Adrenal gland (tissue), 12 donors: ENCODE results near the gene CCDC149. TPM values are rescaled to one million over a fixed set of nuclear protein-coding genes. Genes with fewer than 3 reads are reported as not detected.

Source experiments
- DNase-seq, 7 donors: peaks; one replicate each; pipeline ENCODE4 v3.0.0-alpha.2; 2019 to 2020
- H3K27ac ChIP-seq, 5 donors: fragments of 200-600 bp; sonication (generic) in 4 of 5; 1 replicate in 3 of 5; 2 replicates in 2 of 5; pipeline versions ENCODE4 v1.5.1 to v1.8.0; 2016 to 2020; ENCODE audit warnings: mild to moderate bottlenecking in 1 of 5
- H3K27me3 ChIP-seq: fragments of 200-600 bp; 2 replicates; pipeline ENCODE4 v1.8.0; 2021
- H3K36me3 ChIP-seq, 2 donors: fragments of 200-600 bp; replicated peaks in 1 of 2; 1 replicate in 1 of 2; 2 replicates in 1 of 2; pipeline versions ENCODE4 v1.5.1 to v1.8.0; 2018 to 2022
- H3K4me1 ChIP-seq, 2 donors: fragments of 200-600 bp; replicated peaks in 1 of 2; 1 replicate in 1 of 2; 2 replicates in 1 of 2; pipeline versions ENCODE4 v1.5.1 to v1.8.0; 2018 to 2021
- H3K4me3 ChIP-seq, 4 donors: fragments of 200-600 bp; sonication (generic) in 3 of 4; one replicate each; pipeline ENCODE4 v1.5.1; 2016 to 2018
- H3K9me3 ChIP-seq, 3 donors: fragments of 200-600 bp; sonication (generic) in 1 of 3; replicated peaks in 1 of 3; 1 replicate in 2 of 3; 2 replicates in 1 of 3; pipeline versions ENCODE4 v1.5.1 to v1.8.0; 2016 to 2021
- POLR2A ChIP-seq, 2 donors: fragments of 450-650 bp; IDR thresholded peaks; one replicate each; pipeline ENCODE4 v1.6.1; 2017; ENCODE audit warnings: antibody characterized with exemption in 2 of 2, mild to moderate bottlenecking in 2 of 2, moderate library complexity in 1 of 2
- WGBS, 4 donors: extraction: QIAGEN DNeasy Blood & Tissue Kit in 2 of 4; methylation state at CpG; one replicate each; pipeline versions ENCODE4 v1.1.5 to v1.1.7; 2013 to 2017; 5-methylcytosine and 5-hydroxymethylcytosine counted together
- intact Hi-C, 2 donors: fragments of 100-400 bp; cut with DNase I; formaldehyde crosslinking; loops; one replicate each; pipeline versions ENCODE4 v1.14.1 to v1.15.0; 2022 to 2023
- polyA plus RNA-seq, 3 donors: library from polyadenylated mRNA; stranded (reverse); fragments of 200-250 nt in 2 of 3; fragments of 350-450 nt in 1 of 3; fragmentation: Illumina TruSeq in 1 of 3; extraction: RNeasy Lipid Tissue Mini Kit (QIAGEN cat#74804) in 1 of 3; gene quantifications; one replicate each; pipeline ENCODE4 v1.2.3, GENCODE V29; 2013 to 2014
- total RNA-seq, 9 donors: library from RNA; depleted of rRNA in 4 of 9; stranded (reverse); fragments of >200 nt in 4 of 9; fragments of 120-200 nt in 1 of 9; fragmentation: NEBNext Ultra II Directional in 1 of 9; extraction: Animal tissue kit (Norgen Biotek cat#: 25700) in 1 of 9; gene quantifications; one replicate each; pipeline versions ENCODE4 v1.1.0 to v1.2.4, GENCODE V29; 2013 to 2023
- TF ChIP-seq, protein P1 (sequence below), 6 experiments: fragments of 450-650 bp in 4 of 6; fragments of 200-600 bp in 2 of 6; sonication (generic) in 1 of 6; IDR thresholded peaks; 1 replicate in 5 of 6; 2 replicates in 1 of 6; pipeline versions ENCODE4 v1.5.1 to v1.8.0; 2016 to 2021; ENCODE audit warnings: antibody characterized with exemption in 6 of 6, mild to moderate bottlenecking in 2 of 6, moderate library complexity in 1 of 6
- donor health status: healthy with polysubstance abuse.
- donor health status: Bipolar disorder and iron deficiency.
- donor health status: DM: yes; HTN: yes; CAD: no.
- donor health status: DM: no; HTN: no; CAD: no.
- donor health status: DM: no; HTN: no; CAD: no.
- donor health status: DM: yes; HTN: yes; CAD: no.

The CCDC149 gene
- total and polyA plus RNA-seq, 12 donors: 3.6 to 13.0 (median 8.4) TPM

DNA sequence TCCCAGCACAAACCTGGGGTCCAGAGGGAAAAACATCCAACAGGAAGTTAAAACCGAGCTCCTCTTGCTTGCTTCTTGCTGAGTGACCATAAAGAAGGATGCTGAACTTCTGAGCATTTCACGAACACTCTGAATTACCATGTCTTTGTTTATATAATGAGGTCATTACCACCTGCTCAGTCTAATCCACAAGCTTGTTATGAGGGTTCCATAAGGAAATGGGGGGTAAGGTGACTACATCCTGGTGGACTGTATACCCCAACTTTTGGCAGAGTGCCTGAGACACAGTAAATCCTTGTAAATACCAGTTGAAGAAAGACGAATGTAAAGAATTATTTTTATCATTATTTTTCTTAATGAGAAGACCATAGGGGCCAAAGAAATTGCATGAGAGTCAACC lies 16.8 kb downstream of the CCDC149 start:
- 83 to 89% (median 85%) methylated on average over 3 of the region's 3 CpGs for WGBS, 4 donors
- intact Hi-C loops: no loop called here
- H3K4me3 ChIP-seq: no peak overlapping the region
- no peaks in the 10 kb centered on the region for H3K9me3 ChIP-seq
- H3K4me1 ChIP-seq: no peaks in the 10 kb centered on the region
- TF ChIP-seq, protein P1, sequence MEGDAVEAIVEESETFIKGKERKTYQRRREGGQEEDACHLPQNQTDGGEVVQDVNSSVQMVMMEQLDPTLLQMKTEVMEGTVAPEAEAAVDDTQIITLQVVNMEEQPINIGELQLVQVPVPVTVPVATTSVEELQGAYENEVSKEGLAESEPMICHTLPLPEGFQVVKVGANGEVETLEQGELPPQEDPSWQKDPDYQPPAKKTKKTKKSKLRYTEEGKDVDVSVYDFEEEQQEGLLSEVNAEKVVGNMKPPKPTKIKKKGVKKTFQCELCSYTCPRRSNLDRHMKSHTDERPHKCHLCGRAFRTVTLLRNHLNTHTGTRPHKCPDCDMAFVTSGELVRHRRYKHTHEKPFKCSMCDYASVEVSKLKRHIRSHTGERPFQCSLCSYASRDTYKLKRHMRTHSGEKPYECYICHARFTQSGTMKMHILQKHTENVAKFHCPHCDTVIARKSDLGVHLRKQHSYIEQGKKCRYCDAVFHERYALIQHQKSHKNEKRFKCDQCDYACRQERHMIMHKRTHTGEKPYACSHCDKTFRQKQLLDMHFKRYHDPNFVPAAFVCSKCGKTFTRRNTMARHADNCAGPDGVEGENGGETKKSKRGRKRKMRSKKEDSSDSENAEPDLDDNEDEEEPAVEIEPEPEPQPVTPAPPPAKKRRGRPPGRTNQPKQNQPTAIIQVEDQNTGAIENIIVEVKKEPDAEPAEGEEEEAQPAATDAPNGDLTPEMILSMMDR (IDR thresholded peaks at IDR 0.05): no peak
- no peak for TF ChIP-seq POLR2A (IDR thresholded peaks at IDR 0.05)
- DNase-seq: no peak
- H3K27ac ChIP-seq: no peak overlapping the region
- no peaks in the 10 kb centered on the region for H3K27me3 ChIP-seq
- H3K36me3 ChIP-seq: no peaks in the 10 kb centered on the region

DNA sequence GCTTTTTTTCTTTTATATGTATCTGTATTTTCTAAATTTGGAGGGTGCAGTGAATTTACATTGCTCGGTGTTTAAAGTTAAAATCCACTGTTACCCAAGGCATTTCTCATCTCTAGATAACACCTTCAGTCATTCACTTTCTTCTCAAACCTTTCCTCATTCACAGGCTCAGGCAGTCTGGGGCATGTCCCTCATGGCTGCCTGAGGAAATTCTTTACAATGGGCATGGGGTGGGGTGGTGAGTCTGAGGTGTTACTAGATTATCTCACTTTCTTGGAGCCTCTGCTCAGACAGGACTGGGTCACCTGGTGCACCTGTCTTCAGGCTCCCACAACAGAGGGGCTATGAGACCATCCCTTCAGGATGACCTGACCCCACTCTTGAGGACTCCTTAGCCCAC lies 17.4 kb downstream of the CCDC149 start:
- Histone ChIP-seq H3K36me3 (no peaks in the 10 kb centered on the region), H3K4me1 (no peaks in the 10 kb centered on the region), H3K4me3 (no peak overlapping the region), H3K9me3 (no peaks in the 10 kb centered on the region), H3K27ac (no peak overlapping the region), H3K27me3 (no peaks in the 10 kb centered on the region)
- TF ChIP-seq POLR2A (IDR thresholded peaks at IDR 0.05): no peak
- intact Hi-C loops: no loop called here
- whole genome bisulfite sequencing, 4 donors: 56 to 94% (median 93%) methylated on average over 1 of the region's 1 CpG
- no peak for DNase-seq

DNA sequence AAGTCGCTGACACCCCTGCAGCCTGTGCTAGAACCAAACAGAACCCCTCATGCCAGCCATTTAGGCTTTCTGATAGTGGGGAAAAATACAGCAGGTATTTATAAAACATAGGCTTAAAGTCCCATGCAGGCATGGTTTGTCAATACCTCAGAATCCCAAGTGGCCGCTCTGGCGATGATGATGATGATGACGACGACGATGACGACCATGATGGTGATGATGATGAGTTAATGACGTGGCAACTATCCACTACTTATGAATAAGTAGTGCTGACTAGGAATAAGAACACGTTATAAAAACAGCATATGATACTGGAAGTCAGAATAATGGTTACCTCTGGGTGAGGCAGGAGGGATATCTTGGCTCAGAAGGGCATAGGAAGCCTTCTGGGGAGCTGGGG lies 18.0 kb downstream of the CCDC149 start:
- Histone ChIP-seq H3K36me3 (no peaks in the 10 kb centered on the region), H3K27ac (no peak overlapping the region), H3K4me1 (no peaks in the 10 kb centered on the region), H3K27me3 (no peaks in the 10 kb centered on the region), H3K9me3 (no peaks in the 10 kb centered on the region), H3K4me3 (no peak overlapping the region)
- WGBS, 4 donors: 85 to 97% (median 95%) methylated on average over 9 of the region's 9 CpGs
- TF ChIP-seq POLR2A (IDR thresholded peaks at IDR 0.05): no peak
- TF ChIP-seq, protein P1 (IDR thresholded peaks at IDR 0.05): no peak
- intact Hi-C loops: no loop called here
- no peak for DNase-seq

DNA sequence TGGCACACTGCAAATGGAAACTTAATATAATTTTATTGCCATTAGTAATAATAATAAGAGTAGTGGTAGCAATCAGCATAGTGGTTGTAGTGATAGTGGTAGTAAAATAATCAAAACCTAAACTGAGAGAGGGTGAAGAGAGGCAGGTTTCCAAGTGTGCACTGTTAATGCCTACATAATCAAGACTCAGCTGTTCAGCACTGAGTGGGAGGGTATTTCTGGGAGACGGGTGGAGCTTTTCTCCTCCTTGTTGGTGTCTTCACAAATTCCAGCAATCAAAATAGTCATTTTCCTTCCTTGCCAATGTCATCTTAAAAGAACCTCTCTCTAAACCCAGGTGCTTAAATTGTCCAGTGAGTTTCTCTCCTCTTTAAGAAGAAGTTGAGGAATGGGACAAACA lies 18.6 kb downstream of the CCDC149 start:
- intact Hi-C loops: no loop called here
- DNase-seq: no peak
- Histone ChIP-seq H3K4me1 (no peaks in the 10 kb centered on the region), H3K4me3 (no peak overlapping the region), H3K27me3 (no peaks in the 10 kb centered on the region), H3K27ac (no peak overlapping the region), H3K9me3 (no peaks in the 10 kb centered on the region), H3K36me3 (no peaks in the 10 kb centered on the region)
- 62 to 95% (median 85%) methylated on average over 1 of the region's 1 CpG for WGBS, 4 donors
- no peak for TF ChIP-seq POLR2A (IDR thresholded peaks at IDR 0.05)
- TF ChIP-seq, protein P1 (IDR thresholded peaks at IDR 0.05): no peak

DNA sequence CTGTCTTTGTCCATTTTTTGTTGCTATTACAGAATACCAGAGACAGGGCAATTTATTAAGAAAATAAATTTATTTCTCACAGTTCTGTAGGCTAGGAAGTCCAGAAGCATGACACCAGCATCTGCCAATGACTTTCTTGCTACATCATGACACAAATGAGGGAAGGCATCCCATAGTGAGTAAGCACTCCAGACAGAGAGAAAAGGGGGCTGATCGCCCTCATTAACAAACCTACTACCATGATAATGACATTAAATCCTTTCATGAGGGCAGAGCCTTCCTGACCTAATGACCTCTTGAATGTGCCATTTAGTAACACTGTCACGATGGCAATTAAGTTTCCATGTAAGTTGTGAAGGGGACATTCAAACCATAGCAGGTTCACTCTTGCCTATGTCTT lies 20.1 kb downstream of the CCDC149 start:
- Histone ChIP-seq H3K4me1 (no peaks in the 10 kb centered on the region), H3K4me3 (no peak overlapping the region), H3K27ac (no peak overlapping the region), H3K27me3 (no peaks in the 10 kb centered on the region), H3K36me3 (no peaks in the 10 kb centered on the region), H3K9me3 (no peaks in the 10 kb centered on the region)
- intact Hi-C loops: no loop called here
- no peak for DNase-seq
- TF ChIP-seq, protein P1 (IDR thresholded peaks at IDR 0.05): no peak
- no peak for TF ChIP-seq POLR2A (IDR thresholded peaks at IDR 0.05)
- 91 to 94% (median 91%) methylated on average over 2 of the region's 2 CpGs for WGBS, 4 donors
